Loucy (cell line): ENCODE measurements around the gene PLCH1.
"Not testable (repeated sequence)": the region's sequence is repeated elsewhere in the genome, so short reads cannot be mapped to it uniquely, and the experiment has no call there.

ENCODE experiments used
- H2AFZ ChIP-seq: fragments of 200-600 bp; sonication (generic); 2 replicates; pipeline ENCODE4 v1.6.0; 2016; ENCODE audit warnings: antibody characterized with exemption, mild to moderate bottlenecking, low read length, moderate library complexity
- H3F3A ChIP-seq: fragments of 200-600 bp; 2 replicates; pipeline ENCODE4 v1.6.0; 2016; ENCODE audit warnings: antibody characterized with exemption, low read depth, mild to moderate bottlenecking
- H3K27me3 ChIP-seq: fragments of 200-600 bp; sonication (generic); 2 replicates; pipeline ENCODE4 v1.6.1; 2014; ENCODE audit warnings: low read length, mild to moderate bottlenecking; ENCODE audit not compliant: insufficient read depth, poor library complexity, severe bottlenecking
- H3K36me3 ChIP-seq: fragments of 200-600 bp; sonication (generic); 2 replicates; pipeline ENCODE4 v1.6.1; 2016; ENCODE audit warnings: low read length; ENCODE audit not compliant: insufficient read depth
- H3K4me1 ChIP-seq: fragments of 200-600 bp; sonication (generic); 2 replicates; pipeline ENCODE4 v1.5.1; 2014; ENCODE audit warnings: low read length, mild to moderate bottlenecking; ENCODE audit not compliant: insufficient read depth, poor library complexity, severe bottlenecking
- H3K4me2 ChIP-seq: fragments of 200-600 bp; sonication (generic); 2 replicates; pipeline ENCODE4 v1.6.0; 2014; ENCODE audit warnings: antibody characterized with exemption, low read length, low read depth, mild to moderate bottlenecking; ENCODE audit not compliant: poor library complexity, severe bottlenecking
- H3K4me3 ChIP-seq: fragments of 200-600 bp; sonication (generic); 2 replicates; pipeline ENCODE4 v1.5.1; 2014; ENCODE audit warnings: low read length, mild to moderate bottlenecking, mixed read lengths; ENCODE audit not compliant: poor library complexity, severe bottlenecking
- H3K79me2 ChIP-seq: fragments of 200-600 bp; sonication (generic); 2 replicates; pipeline ENCODE4 v1.6.1; 2014; ENCODE audit warnings: low read length; ENCODE audit not compliant: insufficient read depth
- H3K9ac ChIP-seq: fragments of 200-600 bp; sonication (generic); 2 replicates; pipeline ENCODE4 v1.6.0; 2014; ENCODE audit warnings: mild to moderate bottlenecking, low read depth, low read length, moderate library complexity; ENCODE audit not compliant: poor library complexity, severe bottlenecking
- H3K9me2 ChIP-seq: fragments of 200-600 bp; sonication (generic); replicated peaks from 2 replicates; pipeline ENCODE4 v1.6.1; 2016; ENCODE audit warnings: low read depth, low read length, mixed read lengths
- H3K9me3 ChIP-seq: fragments of 200-600 bp; sonication (generic); 2 replicates; pipeline ENCODE4 v1.6.1; 2014; ENCODE audit warnings: mild to moderate bottlenecking, antibody characterized with exemption, low read length, low read depth; ENCODE audit not compliant: insufficient read depth
- H4K20me1 ChIP-seq: fragments of 200-600 bp; sonication (generic); 2 replicates; pipeline ENCODE4 v1.6.0; 2014; ENCODE audit warnings: antibody characterized with exemption, low read length, mild to moderate bottlenecking; ENCODE audit not compliant: insufficient read depth, poor library complexity, severe bottlenecking
- CTCF ChIP-seq: fragments of 200-600 bp; sonication (generic); conservative IDR thresholded peaks from 2 replicates; pipeline ENCODE4 v1.5.1; 2014; ENCODE audit warnings: mild to moderate bottlenecking, antibody characterized with exemption, low read length
- EZH2phosphoT487 ChIP-seq: fragments of 200-600 bp; IDR thresholded peaks from 2 replicates; pipeline ENCODE4 v1.6.1; 2018; ENCODE audit warnings: antibody characterized with exemption, mild to moderate bottlenecking, moderate library complexity, borderline replicate concordance

Gene PLCH1

GRCh38 chr3:155619118-155619915 is 125.6 kb downstream of the PLCH1 start:
- Histone ChIP-seq H2AFZ (no peak overlapping the region), H3K4me2 (no peak overlapping the region), H3K36me3 (no peaks in the 10 kb centered on the region), H3K9me3 (peaks cover 9% of the 10 kb centered on the region), H3F3A (no peaks in the 10 kb centered on the region), H3K9ac (no peak overlapping the region), H3K9me2 (no peaks in the 10 kb centered on the region), H3K4me3 (no peak overlapping the region), H3K79me2 (no peaks in the 10 kb centered on the region), H3K27me3 (no peaks in the 10 kb centered on the region), H3K4me1 (peaks cover 20% of the 10 kb centered on the region), H4K20me1 (no peaks in the 10 kb centered on the region)
- TF ChIP-seq CTCF, result no peak

- peaks cover 9% of the 10 kb centered on the region for H3K9me3 ChIP-seq
- H3F3A ChIP-seq, result no peaks in the 10 kb centered on the region
- H3K4me1 ChIP-seq, result peaks cover 20% of the 10 kb centered on the region
- H3K79me2 ChIP-seq, result no peaks in the 10 kb centered on the region
- H3K9ac ChIP-seq, result no peak overlapping the region
- H3K36me3 ChIP-seq, result no peaks in the 10 kb centered on the region
- H2AFZ ChIP-seq, result no peak overlapping the region
- no peaks in the 10 kb centered on the region for H3K27me3 ChIP-seq
- no peaks in the 10 kb centered on the region for H4K20me1 ChIP-seq
- no peak overlapping the region for H3K4me3 ChIP-seq
- no peak overlapping the region for H3K4me2 ChIP-seq
- H3K9me2 ChIP-seq, result no peaks in the 10 kb centered on the region
- TF ChIP-seq EZH2phosphoT487 (no peak), CTCF (no peak)
Measured at GRCh38 chr3:155618543-155618942, 126.3 kb downstream of the PLCH1 start.

GRCh38 chr3:155617346-155617925 is 127.4 kb downstream of the PLCH1 start:
- H3K9me3 ChIP-seq, result peaks cover 9% of the 10 kb centered on the region
- no peak for TF ChIP-seq CTCF
- TF ChIP-seq EZH2phosphoT487, result no peak
- no peak overlapping the region for H3K9ac ChIP-seq
- no peaks in the 10 kb centered on the region for H3F3A ChIP-seq
- no peaks in the 10 kb centered on the region for H3K27me3 ChIP-seq
- no peaks in the 10 kb centered on the region for H3K36me3 ChIP-seq
- no peak overlapping the region for H2AFZ ChIP-seq
- H3K79me2 ChIP-seq, result no peaks in the 10 kb centered on the region
- peaks cover 20% of the 10 kb centered on the region for H3K4me1 ChIP-seq
- no peak overlapping the region for H3K4me2 ChIP-seq
- H3K9me2 ChIP-seq, result no peaks in the 10 kb centered on the region
- no peaks in the 10 kb centered on the region for H4K20me1 ChIP-seq
- no peak overlapping the region for H3K4me3 ChIP-seq

GRCh38 chr3:155615141-155615540 is 129.7 kb downstream of the PLCH1 start:
- not testable (repeated sequence) for H3K4me2 ChIP-seq

GRCh38 chr3:155614410-155614809 is 130.5 kb downstream of the PLCH1 start:
- H3F3A ChIP-seq, H2AFZ ChIP-seq, H3K9me2 ChIP-seq, H3K9me3 ChIP-seq, H3K4me2 ChIP-seq, H4K20me1 ChIP-seq, H3K4me3 ChIP-seq, H3K9ac ChIP-seq, H3K36me3 ChIP-seq, H3K79me2 ChIP-seq, H3K27me3 ChIP-seq: not testable (repeated sequence)
- H3K4me1 ChIP-seq, result peaks cover 11% of the 10 kb centered on the region

More at GRCh38 chr3:155615141-155615540, 129.7 kb downstream of the PLCH1 start:
- H2AFZ ChIP-seq, H3K4me3 ChIP-seq, H3K27me3 ChIP-seq, H3K79me2 ChIP-seq, H3K9me2 ChIP-seq, H3K9ac ChIP-seq, H4K20me1 ChIP-seq, H3K36me3 ChIP-seq, H3K9me3 ChIP-seq, H3F3A ChIP-seq: not testable (repeated sequence)
- peaks cover 18% of the 10 kb centered on the region for H3K4me1 ChIP-seq
